Ascending aorta (tissue), 2 donors: ENCODE measurements around the gene MSTN. TPM values are rescaled to one million over a fixed set of nuclear protein-coding genes. Genes with fewer than 3 reads are reported as not detected.
"Not testable (repeated sequence)": the region's sequence is repeated elsewhere in the genome, so short reads cannot be mapped to it uniquely, and the experiment has no call there.

Source experiments
- DNase-seq, 2 donors: peaks; one replicate each; pipeline ENCODE4 v3.0.0-alpha.2; 2019; ENCODE audit warnings: low spot score in 2 of 2
- H3K27ac ChIP-seq, 2 donors: fragments of 200-600 bp; sonication (generic); one replicate each; pipeline ENCODE4 v1.5.1; 2016 to 2017; ENCODE audit warnings: mild to moderate bottlenecking in 1 of 2
- H3K27me3 ChIP-seq: fragments of 200-600 bp; sonication (generic); one replicate; pipeline ENCODE4 v1.5.1; 2017
- H3K36me3 ChIP-seq, 2 donors: fragments of 200-600 bp; sonication (generic); one replicate each; pipeline ENCODE4 v1.5.1; 2016
- H3K4me1 ChIP-seq, 2 donors: fragments of 200-600 bp; sonication (generic); one replicate each; pipeline ENCODE4 v1.5.1; 2016 to 2017; ENCODE audit warnings: mild to moderate bottlenecking in 1 of 2
- H3K4me3 ChIP-seq, 2 donors: fragments of 200-600 bp; sonication (generic); one replicate each; pipeline ENCODE4 v1.5.1; 2016 to 2017; ENCODE audit warnings: mild to moderate bottlenecking in 1 of 2
- H3K9me3 ChIP-seq, 2 donors: fragments of 200-600 bp; sonication (generic); one replicate each; pipeline ENCODE4 v1.5.1; 2016
- intact Hi-C: fragments of 100-400 bp; cut with DNase I; formaldehyde crosslinking; loops from one replicate; pipeline ENCODE4 v1.15.1; 2023
- total RNA-seq: library from RNA; depleted of rRNA; stranded (reverse); fragments of >200 nt; gene quantifications from one replicate; pipeline ENCODE4 v1.1.0, GENCODE V29; 2016
- TF ChIP-seq, protein P1 (sequence below), 3 experiments: fragments of 200-600 bp in 2 of 3; fragments of 450-650 bp in 1 of 3; sonication (generic) in 2 of 3; IDR thresholded peaks; one replicate each; pipeline ENCODE4 v1.5.1; 2016 to 2019; ENCODE audit warnings: antibody characterized with exemption in 3 of 3, mild to moderate bottlenecking in 1 of 3, moderate library complexity in 1 of 3

Gene MSTN
- total RNA-seq, 1 donor from 2014 or later, result not detected

DNA sequence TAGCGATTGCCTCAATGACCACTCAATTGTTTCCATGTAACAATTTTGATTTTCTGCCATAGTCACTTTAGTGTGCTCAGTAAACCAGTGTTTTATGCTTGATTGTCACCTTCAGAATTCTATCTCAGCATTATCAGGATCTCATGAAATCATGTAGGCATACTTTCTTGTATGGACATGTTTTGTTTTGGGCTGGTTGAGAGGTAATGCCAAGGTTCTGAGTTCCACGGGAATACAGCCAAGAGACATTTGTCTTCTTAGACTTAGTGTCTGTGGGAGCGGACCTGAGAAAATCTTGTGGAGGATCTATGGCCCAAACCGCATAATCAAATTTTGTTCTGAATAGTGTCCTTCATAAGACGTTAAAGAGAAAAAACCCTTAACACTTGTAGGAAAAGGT, 10.2 kb downstream of the MSTN start:
- Histone ChIP-seq H3K36me3 (no peaks in the 10 kb centered on the region), H3K4me1 (no peaks in the 10 kb centered on the region), H3K27me3 (no peaks in the 10 kb centered on the region), H3K9me3 (no peaks in the 10 kb centered on the region), H3K4me3 (no peak overlapping the region), H3K27ac (no peak overlapping the region)
- TF ChIP-seq, protein P1, sequence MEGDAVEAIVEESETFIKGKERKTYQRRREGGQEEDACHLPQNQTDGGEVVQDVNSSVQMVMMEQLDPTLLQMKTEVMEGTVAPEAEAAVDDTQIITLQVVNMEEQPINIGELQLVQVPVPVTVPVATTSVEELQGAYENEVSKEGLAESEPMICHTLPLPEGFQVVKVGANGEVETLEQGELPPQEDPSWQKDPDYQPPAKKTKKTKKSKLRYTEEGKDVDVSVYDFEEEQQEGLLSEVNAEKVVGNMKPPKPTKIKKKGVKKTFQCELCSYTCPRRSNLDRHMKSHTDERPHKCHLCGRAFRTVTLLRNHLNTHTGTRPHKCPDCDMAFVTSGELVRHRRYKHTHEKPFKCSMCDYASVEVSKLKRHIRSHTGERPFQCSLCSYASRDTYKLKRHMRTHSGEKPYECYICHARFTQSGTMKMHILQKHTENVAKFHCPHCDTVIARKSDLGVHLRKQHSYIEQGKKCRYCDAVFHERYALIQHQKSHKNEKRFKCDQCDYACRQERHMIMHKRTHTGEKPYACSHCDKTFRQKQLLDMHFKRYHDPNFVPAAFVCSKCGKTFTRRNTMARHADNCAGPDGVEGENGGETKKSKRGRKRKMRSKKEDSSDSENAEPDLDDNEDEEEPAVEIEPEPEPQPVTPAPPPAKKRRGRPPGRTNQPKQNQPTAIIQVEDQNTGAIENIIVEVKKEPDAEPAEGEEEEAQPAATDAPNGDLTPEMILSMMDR (IDR thresholded peaks at IDR 0.05), result no peak
- no peak for DNase-seq
- intact Hi-C loops, result no loop called here

GRCh38 chr2:190051223-190051622, 11.3 kb downstream of the MSTN start:
- no peaks in the 10 kb centered on the region for H3K36me3 ChIP-seq
- DNase-seq, result no peak
- H3K4me3 ChIP-seq, result no peak overlapping the region
- TF ChIP-seq, protein P1 (IDR thresholded peaks at IDR 0.05), result no peak
- intact Hi-C loops, result no loop called here
- H3K27me3 ChIP-seq, result no peaks in the 10 kb centered on the region
- no peaks in the 10 kb centered on the region for H3K9me3 ChIP-seq
- H3K4me1 ChIP-seq, result no peaks in the 10 kb centered on the region
- H3K27ac ChIP-seq, result no peak overlapping the region

- Histone ChIP-seq H3K27ac (no peak overlapping the region), H3K36me3 (no peaks in the 10 kb centered on the region), H3K4me1 (no peaks in the 10 kb centered on the region), H3K9me3 (no peaks in the 10 kb centered on the region), H3K4me3 (no peak overlapping the region), H3K27me3 (no peaks in the 10 kb centered on the region)
- TF ChIP-seq, protein P1 (IDR thresholded peaks at IDR 0.05), result no peak
- no peak for DNase-seq
- intact Hi-C loops, result no loop called here
Observed at GRCh38 chr2:190050001-190050400, 12.5 kb downstream of the MSTN start.

- intact Hi-C loops, result no loop called here
- Histone ChIP-seq H3K27ac (no peak overlapping the region), H3K27me3 (no peaks in the 10 kb centered on the region), H3K4me3 (no peak overlapping the region), H3K36me3 (no peaks in the 10 kb centered on the region), H3K9me3 (no peaks in the 10 kb centered on the region), H3K4me1 (no peaks in the 10 kb centered on the region)
- TF ChIP-seq, protein P1 (IDR thresholded peaks at IDR 0.05), result no peak
- DNase-seq, result no peak
Observed at GRCh38 chr2:190044866-190045265, 17.7 kb downstream of the MSTN start.

DNA sequence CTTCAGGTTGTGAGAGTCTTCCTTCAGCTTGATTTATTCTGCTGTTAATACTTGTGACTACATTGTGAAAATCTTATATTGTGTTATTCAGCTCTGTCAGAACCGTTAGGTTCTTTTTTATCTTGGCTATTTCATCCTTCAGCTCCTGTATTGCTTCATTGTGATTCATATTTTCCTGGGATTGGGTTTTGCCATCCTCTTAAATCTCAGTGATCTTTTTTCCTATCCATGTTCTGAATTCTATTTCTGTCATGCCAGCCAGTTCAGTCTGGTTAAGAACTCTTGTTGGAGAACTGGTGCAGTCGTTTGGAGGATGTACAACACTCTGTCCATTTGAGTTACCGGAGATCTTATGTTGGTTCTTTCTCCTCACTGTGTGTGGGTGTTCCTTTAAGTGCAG, 19.1 kb downstream of the MSTN start:
- DNase-seq, result no peak
- Histone ChIP-seq H3K27me3 (no peaks in the 10 kb centered on the region), H3K4me1 (no peaks in the 10 kb centered on the region), H3K36me3 (no peaks in the 10 kb centered on the region), H3K4me3 (no peak overlapping the region), H3K27ac (no peak overlapping the region), H3K9me3 (no peaks in the 10 kb centered on the region)
- intact Hi-C loops, result no loop called here
- TF ChIP-seq, protein P1 (IDR thresholded peaks at IDR 0.05), result no peak

- Histone ChIP-seq H3K4me1 (no peaks in the 10 kb centered on the region), H3K27me3 (no peaks in the 10 kb centered on the region), H3K27ac (no peak overlapping the region), H3K4me3 (no peak overlapping the region), H3K9me3 (no peaks in the 10 kb centered on the region), H3K36me3 (no peaks in the 10 kb centered on the region)
- no peak for DNase-seq
- TF ChIP-seq, protein P1 (IDR thresholded peaks at IDR 0.05), result no peak
- intact Hi-C loops, result no loop called here
Observed at GRCh38 chr2:190036071-190036470, 26.5 kb downstream of the MSTN start.

DNA sequence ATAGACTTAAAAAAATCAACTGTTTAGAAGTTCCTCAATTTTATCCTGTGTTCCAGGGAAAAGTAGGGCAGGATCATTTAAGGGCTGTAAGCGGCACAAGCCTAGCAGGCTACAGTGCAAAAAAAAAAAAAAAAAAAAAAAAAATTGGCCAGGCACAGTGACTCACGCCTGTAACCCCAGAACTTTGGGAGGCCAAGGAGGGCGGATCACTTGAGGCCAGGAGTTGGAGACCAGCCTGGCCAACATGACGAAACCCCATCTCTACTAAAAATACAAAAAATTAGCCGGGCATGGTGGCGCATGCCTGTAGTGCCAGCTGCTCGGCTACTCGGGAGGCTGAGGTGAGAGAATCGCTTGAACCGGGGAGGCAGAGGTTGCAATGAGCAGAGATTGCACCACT, 28.1 kb downstream of the MSTN start:
- H3K4me3 ChIP-seq, DNase-seq, H3K27ac ChIP-seq, H3K4me1 ChIP-seq, intact Hi-C loops, H3K36me3 ChIP-seq, H3K9me3 ChIP-seq, H3K27me3 ChIP-seq: not testable (repeated sequence)
